ENCODE results near the gene TUBGCP5.
"Not testable (repeated sequence)": the region's sequence is repeated elsewhere in the genome, so short reads cannot be mapped to it uniquely, and the experiment has no call there.

DNA sequence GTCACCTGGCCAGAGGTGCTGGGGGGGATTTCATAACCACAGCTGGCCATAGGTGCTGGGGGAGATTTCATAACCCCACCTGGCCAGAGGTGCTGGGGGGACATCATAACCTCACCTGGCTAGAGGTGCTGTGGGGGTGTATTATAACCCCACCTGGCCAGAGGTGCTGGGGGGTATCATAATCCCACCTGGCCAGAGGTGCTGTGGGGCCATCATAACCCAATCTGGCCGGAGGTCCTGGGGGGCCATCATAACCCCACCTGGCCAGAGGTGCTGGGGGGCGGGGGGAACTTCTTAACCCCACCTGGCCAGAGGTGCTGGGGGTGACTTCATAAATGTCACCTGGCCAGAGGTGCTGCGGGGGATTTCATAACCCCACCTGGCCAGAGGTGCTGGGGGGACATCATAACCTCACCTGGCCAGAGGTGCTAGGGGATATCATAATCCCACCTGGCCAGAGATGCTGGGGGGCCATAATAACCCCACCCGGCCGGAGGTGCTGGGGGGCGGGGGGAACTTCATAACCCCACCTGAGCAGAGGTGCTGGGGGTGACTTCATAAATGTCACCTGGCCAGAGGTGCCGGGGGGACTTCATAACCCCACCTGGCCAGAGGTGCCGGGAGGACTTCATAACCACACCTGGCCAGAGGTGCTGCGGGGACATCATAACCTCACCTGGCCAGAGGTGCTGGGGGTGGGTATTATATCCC is 9.4 kb upstream of the TUBGCP5 start:
- not testable (repeated sequence) for TF ChIP-seq POLR2AphosphoS5 (IDR thresholded peaks at IDR 0.05; ENCODE audit: low read depth, low read length)
- TF ChIP-seq, protein P1, sequence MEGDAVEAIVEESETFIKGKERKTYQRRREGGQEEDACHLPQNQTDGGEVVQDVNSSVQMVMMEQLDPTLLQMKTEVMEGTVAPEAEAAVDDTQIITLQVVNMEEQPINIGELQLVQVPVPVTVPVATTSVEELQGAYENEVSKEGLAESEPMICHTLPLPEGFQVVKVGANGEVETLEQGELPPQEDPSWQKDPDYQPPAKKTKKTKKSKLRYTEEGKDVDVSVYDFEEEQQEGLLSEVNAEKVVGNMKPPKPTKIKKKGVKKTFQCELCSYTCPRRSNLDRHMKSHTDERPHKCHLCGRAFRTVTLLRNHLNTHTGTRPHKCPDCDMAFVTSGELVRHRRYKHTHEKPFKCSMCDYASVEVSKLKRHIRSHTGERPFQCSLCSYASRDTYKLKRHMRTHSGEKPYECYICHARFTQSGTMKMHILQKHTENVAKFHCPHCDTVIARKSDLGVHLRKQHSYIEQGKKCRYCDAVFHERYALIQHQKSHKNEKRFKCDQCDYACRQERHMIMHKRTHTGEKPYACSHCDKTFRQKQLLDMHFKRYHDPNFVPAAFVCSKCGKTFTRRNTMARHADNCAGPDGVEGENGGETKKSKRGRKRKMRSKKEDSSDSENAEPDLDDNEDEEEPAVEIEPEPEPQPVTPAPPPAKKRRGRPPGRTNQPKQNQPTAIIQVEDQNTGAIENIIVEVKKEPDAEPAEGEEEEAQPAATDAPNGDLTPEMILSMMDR (IDR thresholded peaks at IDR 0.05) = not testable (repeated sequence)
- TF ChIP-seq, protein P2, sequence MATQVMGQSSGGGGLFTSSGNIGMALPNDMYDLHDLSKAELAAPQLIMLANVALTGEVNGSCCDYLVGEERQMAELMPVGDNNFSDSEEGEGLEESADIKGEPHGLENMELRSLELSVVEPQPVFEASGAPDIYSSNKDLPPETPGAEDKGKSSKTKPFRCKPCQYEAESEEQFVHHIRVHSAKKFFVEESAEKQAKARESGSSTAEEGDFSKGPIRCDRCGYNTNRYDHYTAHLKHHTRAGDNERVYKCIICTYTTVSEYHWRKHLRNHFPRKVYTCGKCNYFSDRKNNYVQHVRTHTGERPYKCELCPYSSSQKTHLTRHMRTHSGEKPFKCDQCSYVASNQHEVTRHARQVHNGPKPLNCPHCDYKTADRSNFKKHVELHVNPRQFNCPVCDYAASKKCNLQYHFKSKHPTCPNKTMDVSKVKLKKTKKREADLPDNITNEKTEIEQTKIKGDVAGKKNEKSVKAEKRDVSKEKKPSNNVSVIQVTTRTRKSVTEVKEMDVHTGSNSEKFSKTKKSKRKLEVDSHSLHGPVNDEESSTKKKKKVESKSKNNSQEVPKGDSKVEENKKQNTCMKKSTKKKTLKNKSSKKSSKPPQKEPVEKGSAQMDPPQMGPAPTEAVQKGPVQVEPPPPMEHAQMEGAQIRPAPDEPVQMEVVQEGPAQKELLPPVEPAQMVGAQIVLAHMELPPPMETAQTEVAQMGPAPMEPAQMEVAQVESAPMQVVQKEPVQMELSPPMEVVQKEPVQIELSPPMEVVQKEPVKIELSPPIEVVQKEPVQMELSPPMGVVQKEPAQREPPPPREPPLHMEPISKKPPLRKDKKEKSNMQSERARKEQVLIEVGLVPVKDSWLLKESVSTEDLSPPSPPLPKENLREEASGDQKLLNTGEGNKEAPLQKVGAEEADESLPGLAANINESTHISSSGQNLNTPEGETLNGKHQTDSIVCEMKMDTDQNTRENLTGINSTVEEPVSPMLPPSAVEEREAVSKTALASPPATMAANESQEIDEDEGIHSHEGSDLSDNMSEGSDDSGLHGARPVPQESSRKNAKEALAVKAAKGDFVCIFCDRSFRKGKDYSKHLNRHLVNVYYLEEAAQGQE (IDR thresholded peaks at IDR 0.05; ENCODE audit: insufficient read depth in 1 of 2, low read depth in 2 of 2, low read length in 1 of 2) = not testable (repeated sequence)

Data from Panc1 (cell line).